Measurements from ENCODE around the gene NHS.

DNA sequence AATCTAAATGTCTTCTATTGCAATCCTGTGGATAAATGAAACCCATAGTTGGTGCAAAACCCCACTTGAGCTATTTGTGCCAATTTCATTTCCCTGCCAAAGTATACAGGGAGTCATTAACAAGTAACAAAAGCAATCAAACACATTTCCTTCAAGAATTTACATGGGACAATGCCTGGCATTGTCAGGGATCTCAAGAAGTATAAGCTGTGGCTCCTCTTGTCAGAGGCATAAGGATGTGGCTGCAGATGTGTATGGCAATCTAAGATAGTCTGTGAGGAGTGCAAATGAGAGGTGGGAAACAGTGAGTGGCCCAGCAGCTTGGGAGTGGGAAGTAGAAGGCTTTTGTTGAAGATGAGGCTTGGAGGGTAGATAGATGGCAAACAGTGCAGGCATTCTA is 304.3 kb downstream of the NHS start:
- TF ChIP-seq POLR2A (IDR thresholded peaks at IDR 0.05) (no peak), EP300 (IDR thresholded peaks at IDR 0.05) (no peak)
